ENCODE data around the gene DOHH. TPM values are rescaled to one million over a fixed set of nuclear protein-coding genes. Genes with fewer than 3 reads are reported as not detected.

The DOHH gene
- total and polyA plus RNA-seq, 9 of the 15 experiments (the other 6 are each of a cell fraction or from before 2014, with no cell fraction given): 0.14 to 47.2 (median 5.1) TPM

- TF ChIP-seq ZNF217 (CRISPR knock-in tag; IDR thresholded peaks at IDR 0.05): 0 out of 2 replicates have a peak, but pooled peaks have one; percentile 86
- TF ChIP-seq ZZZ3 (IDR thresholded peaks at IDR 0.05): peak; percentile 51; the same call in 1 of the 2 replicates
- no peak for TF ChIP-seq HIVEP1 (CRISPR knock-in tag; IDR thresholded peaks at IDR 0.05)
- TF ChIP-seq SFPQ (IDR thresholded peaks at IDR 0.05; ENCODE audit: low read depth, low read length): no peak
- TF ChIP-seq NELFE (IDR thresholded peaks at IDR 0.05; ENCODE audit: insufficient read depth, insufficient read length): no peak
- no peak for TF ChIP-seq MTA2 (IDR thresholded peaks at IDR 0.05; ENCODE audit: low read depth)
- TF ChIP-seq FOXJ3 (CRISPR knock-in tag; IDR thresholded peaks at IDR 0.05): no peak
- no peak for TF ChIP-seq EWSR1 (IDR thresholded peaks at IDR 0.05; ENCODE audit: borderline replicate concordance, low read depth, partially characterized antibody)
- TF ChIP-seq GABPB1 (CRISPR knock-in tag; IDR thresholded peaks at IDR 0.05): peak; percentile 82
- TF ChIP-seq PRPF4 (IDR thresholded peaks at IDR 0.05; ENCODE audit: insufficient read depth, low read depth, low read length, poor library complexity, severe bottlenecking): no peak
- TF ChIP-seq ETV6 (IDR thresholded peaks at IDR 0.05; ENCODE audit: borderline replicate concordance in 1 of 2, low read depth in 2 of 2, low read length in 1 of 2): 0 out of 4 replicates have a peak, but pooled peaks of 1 of the 2 experiments have one; percentile 38
- TF ChIP-seq ETV6 (CRISPR knock-in tag; IDR thresholded peaks at IDR 0.05; ENCODE audit: borderline replicate concordance): peak; percentile 94; the same call in 1 of the 2 replicates
- peak; percentile 44; the same call in 1 of the 2 replicates for TF ChIP-seq ZNF24 (IDR thresholded peaks at IDR 0.05)
- TF ChIP-seq ZC3H8 (IDR thresholded peaks at IDR 0.05): no peak
- TF ChIP-seq, protein P1, sequence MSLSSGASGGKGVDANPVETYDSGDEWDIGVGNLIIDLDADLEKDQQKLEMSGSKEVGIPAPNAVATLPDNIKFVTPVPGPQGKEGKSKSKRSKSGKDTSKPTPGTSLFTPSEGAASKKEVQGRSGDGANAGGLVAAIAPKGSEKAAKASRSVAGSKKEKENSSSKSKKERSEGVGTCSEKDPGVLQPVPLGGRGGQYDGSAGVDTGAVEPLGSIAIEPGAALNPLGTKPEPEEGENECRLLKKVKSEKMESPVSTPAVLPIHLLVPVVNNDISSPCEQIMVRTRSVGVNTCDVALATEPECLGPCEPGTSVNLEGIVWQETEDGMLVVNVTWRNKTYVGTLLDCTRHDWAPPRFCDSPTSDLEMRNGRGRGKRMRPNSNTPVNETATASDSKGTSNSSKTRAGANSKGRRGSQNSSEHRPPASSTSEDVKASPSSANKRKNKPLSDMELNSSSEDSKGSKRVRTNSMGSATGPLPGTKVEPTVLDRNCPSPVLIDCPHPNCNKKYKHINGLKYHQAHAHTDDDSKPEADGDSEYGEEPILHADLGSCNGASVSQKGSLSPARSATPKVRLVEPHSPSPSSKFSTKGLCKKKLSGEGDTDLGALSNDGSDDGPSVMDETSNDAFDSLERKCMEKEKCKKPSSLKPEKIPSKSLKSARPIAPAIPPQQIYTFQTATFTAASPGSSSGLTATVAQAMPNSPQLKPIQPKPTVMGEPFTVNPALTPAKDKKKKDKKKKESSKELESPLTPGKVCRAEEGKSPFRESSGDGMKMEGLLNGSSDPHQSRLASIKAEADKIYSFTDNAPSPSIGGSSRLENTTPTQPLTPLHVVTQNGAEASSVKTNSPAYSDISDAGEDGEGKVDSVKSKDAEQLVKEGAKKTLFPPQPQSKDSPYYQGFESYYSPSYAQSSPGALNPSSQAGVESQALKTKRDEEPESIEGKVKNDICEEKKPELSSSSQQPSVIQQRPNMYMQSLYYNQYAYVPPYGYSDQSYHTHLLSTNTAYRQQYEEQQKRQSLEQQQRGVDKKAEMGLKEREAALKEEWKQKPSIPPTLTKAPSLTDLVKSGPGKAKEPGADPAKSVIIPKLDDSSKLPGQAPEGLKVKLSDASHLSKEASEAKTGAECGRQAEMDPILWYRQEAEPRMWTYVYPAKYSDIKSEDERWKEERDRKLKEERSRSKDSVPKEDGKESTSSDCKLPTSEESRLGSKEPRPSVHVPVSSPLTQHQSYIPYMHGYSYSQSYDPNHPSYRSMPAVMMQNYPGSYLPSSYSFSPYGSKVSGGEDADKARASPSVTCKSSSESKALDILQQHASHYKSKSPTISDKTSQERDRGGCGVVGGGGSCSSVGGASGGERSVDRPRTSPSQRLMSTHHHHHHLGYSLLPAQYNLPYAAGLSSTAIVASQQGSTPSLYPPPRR (CRISPR knock-in tag; IDR thresholded peaks at IDR 0.05; ENCODE audit: borderline replicate concordance): peak; percentile 52
- TF ChIP-seq MTA1 (IDR thresholded peaks at IDR 0.05; ENCODE audit: borderline replicate concordance): no peak
- no peak for TF ChIP-seq POLR2B (IDR thresholded peaks at IDR 0.05; ENCODE audit: low read depth, partially characterized antibody)
- TF ChIP-seq HDAC6 (IDR thresholded peaks at IDR 0.05; ENCODE audit: low read depth, low read length): no peak
- peak in 1 of 2 experiments; percentile 24; a peak in 2 of 4 replicates for TF ChIP-seq KDM1A (IDR thresholded peaks at IDR 0.05)
- TF ChIP-seq CCNT2 (IDR thresholded peaks at IDR 0.05; ENCODE audit: borderline replicate concordance, extremely low read depth, insufficient read length, low read depth, low read length): peak; percentile 72
- TF ChIP-seq ARID1B (IDR thresholded peaks at IDR 0.05): peak; percentile 80
Observed at GRCh38 chr19:3520166-3521103, 20.0 kb upstream of the DOHH start (continued).
